SHP77 treated with DMSO at 0.1 percent for 48 hours (cell line): ENCODE measurements around the gene ADAM23.

Experiments used
- DNase-seq: peaks from one replicate; lab custom pipeline; 2025; lab: John Stamatoyannopoulos, UW

ADAM23 gene

GRCh38 chr2:206569470-206569869 is 126.1 kb downstream of the ADAM23 start:
- no peak for DNase-seq

- no peak for DNase-seq
Observed at GRCh38 chr2:206570199-206570598, 126.9 kb downstream of the ADAM23 start.

DNA sequence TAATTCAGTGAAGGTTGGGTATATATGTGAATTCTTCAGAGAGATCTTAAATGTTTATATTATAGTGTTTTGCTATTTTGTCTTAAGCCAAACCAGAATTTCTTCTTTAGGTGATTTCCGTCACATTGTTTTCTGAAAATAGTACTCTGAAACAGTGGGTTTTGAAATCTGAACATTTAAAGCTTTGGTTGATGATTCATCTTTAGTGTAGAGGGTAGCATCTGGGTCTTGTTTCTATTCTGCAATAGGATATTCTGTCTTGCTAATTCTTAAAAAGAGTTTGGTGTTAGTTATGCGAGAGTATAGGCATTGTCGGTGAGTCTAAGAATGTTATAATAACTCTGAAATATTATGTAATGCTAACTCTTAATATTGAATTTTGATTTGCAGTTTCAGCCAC is 129.4 kb downstream of the ADAM23 start:
- no peak for DNase-seq

DNA sequence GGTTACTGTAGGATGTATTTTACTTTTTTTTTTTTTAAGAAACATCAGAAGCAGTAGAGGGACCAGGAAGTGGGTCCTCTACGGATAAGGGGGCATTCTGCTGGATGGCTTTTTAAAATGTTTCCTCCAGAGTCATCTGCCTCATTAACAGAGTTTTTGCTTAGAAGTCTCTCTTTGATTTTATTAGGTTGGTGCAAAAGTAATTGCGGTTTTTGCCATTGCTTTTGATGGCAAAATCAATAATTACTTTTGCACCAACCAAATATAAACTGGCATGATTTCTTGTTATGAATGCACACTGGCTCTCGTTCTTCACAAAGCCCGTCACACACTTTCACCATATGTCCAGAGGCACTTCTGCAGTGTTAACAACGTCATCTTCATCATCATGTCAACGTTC is 130.5 kb downstream of the ADAM23 start:
- DNase-seq = no peak

DNA sequence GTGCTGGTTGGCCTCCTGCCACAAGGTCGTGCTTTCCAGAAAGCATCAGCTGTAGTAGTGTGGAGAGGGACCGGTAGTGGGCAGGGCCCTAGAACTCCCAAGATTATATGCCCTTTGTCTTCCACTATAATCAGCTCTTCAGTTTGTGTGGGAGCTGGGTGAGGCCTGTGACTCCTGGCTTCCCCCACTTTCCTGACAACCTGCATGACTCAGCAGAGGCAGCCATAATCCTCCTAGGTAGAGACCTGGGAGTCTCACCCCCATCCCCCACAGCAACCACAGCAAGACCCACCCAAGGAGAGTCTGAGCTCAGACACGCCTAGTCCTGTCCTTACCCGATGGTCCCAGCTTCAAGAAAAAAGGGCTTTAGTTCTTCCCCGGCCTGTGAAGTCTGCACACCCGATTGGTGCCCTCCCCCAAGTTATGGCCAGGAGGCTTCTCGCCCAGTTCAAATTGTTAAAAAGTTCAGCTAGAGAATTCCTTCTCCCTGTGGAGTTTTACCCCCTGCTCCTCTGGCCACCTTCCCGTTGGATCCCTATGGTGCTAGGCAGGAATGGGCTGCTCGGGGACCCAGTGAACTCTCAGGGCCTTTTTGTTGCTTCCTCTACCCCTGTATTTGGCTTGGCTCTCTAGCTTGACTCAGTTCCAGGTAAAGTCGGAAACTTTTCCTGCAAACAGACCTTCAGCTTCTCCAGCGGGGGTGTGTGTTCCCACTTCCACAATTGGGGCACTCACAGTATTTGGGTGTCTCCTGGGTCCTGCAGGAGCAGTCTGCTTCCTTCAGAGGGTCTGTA is 141.2 kb downstream of the ADAM23 start:
- DNase-seq = no peak

GRCh38 chr2:206585335-206585734 is 142.0 kb downstream of the ADAM23 start:
- no peak for DNase-seq

DNA sequence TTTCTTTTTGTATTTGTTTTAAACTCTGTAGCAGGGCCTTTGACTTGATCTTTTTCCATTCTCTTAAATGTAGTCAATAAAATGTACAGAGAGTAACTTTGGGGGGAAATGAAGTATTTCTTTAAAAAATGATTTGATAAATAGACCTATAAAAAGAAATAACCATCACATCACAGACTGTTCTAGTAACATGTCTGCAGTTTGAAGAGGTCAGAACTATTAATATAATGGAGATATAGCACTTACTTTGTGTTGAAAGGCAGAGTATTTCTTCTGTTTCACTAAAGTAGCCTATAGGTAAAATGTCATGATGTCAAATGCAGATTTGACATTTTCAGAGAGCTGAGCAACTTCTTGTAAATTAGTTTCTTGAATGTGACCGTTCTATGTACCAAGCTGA is 143.3 kb downstream of the ADAM23 start:
- no peak for DNase-seq

DNA sequence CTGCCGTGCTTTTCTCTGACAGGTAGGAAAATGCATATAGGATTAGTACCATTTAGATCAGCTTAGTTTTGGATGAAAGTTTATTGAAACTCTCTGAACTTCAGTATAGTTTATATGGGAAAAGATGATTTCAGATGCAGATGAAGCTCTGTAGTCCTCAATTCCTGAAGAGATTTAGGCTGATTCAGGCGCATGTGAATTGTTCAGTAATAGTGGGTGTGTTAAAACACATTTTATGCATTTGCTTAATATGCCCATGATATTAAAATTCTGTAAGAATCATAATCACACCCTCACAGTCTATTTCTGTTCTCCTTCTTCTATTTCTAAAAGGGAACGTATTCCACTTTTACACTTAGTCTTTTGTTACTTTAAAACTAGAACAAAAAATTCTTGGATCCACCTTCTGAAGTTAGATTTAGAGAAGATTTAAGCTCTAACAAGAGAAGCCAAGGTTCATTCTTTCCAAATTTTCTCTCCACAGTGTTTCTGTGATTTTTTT is 154.4 kb downstream of the ADAM23 start:
- no peak for DNase-seq

DNA sequence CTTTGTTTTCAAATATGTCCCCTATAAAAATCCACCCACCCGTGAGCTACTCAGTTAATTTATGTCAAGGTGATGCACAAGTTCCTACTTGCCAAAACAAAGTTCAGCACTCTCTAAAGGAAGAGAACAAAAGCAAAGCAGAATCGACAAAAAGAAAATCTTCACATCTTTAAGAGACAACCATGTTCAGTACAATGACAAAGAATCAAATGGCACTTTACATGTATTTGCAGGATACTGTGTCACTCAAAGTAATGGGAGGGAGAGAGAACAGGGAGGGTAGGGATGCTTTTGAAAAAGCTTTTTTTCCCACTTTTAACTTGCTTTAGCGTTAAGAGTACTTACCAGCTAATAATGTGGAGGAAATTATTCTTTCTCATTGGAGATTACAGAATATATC is 159.9 kb downstream of the ADAM23 start:
- no peak for DNase-seq

DNA sequence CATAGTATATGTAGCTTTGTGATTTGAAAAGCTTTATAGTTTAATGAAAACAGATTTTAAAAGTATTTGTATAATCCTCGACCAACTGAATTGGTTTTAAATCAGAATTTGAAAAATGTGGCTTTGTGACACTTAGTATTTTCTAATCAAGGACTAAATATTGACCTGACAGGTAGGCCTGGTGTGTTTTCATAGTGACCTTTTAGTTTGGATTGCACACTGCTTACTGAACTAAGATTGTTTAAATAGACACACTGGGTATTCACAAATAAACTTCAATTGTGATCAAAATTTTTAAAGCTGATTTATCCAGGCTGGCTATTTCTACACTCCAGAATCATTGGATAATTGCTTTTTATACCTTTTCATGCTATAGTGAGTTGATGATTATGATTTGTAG is 167.1 kb downstream of the ADAM23 start:
- DNase-seq = no peak

- no peak for DNase-seq
Observed at GRCh38 chr2:206611191-206611590, 167.9 kb downstream of the ADAM23 start.

DNA sequence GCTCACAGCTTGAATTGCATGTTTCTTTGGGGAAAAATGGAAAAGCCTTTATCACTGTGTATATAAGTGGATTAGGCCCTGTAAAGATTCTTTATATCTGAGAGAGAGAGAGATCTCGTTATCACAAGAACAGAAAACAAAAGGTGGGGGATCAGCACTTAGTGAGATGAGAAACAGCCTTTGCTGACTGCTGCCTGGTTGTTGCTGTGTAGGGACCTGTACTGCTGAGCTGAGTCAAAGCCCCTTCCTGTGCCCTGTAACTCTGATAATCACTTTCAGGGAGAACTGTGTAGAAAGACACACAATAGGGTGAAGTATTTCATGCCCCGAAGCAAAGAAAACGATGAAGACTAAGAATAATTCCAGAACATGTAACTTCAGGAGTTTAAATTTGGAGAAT is 168.4 kb downstream of the ADAM23 start:
- no peak for DNase-seq

GRCh38 chr2:206614811-206615210 is 171.5 kb downstream of the ADAM23 start:
- no peak for DNase-seq

DNA sequence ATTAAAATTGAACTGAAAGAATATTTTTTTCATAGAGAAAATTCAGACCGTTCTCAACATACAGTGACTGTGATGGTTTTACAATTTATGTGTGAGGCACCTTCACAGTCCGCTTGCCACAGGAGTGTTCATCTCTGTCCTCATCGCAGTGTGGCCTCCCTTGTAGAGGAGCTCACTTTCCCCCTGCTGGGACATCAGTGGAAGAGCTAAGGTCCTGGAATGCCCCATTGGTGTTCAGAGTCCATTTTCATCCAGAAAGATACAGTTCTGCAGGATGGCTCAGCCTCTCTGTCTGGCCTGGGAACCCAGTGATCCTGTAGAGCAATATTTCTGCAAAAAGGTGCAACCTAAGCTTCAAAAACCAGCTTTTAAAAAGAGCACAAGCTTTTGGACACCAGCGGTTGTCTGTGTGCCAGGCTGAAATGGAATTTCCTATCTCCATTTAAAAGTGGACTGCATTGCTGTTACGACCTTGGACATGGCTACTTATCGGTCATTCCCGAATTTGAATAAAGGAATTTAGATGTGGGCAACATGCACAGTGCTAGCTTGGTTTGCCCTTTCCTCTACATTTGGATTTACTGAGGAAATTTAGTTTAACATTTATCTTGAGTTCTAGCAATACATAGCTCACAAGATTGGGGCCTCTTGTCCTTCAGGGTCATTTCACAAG is 172.2 kb downstream of the ADAM23 start:
- DNase-seq = no peak

DNA sequence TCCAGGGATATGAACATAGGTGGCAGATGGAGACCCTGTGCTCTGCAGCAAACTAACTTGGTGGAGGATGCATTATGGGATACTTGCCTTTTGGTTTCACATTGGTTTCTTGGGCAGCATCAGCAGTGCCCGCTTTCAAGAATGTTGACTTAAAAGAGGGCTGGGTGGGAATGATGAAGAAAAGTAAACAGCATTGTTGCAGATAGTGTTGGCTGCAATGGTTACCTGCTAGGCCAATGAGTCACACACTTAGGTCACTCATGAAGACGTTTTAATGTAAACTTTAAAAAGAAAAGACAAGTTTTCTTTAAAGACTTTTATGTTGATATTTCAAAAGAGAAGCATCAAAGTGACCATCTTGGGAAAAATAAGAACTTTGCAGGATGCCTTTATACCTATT is 172.8 kb downstream of the ADAM23 start:
- no peak for DNase-seq

DNA sequence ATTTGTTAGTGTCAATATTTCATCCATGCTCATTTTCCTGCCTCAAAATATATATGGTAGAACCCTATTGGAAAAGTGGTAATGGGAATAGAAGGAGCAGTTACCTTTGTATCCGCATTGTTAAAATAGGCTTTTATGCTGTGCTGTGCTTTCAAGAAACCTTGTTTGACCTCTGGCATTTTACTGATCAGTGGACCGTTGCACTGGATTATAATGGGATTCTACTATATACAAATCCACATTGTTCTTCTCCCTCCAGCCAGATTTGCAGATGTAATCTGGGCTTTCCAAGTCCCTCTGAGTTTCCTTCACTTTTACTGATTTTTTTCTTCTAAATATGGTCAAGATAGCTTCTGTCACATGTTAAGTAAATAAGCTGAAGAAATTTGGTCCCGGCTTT is 175.7 kb downstream of the ADAM23 start:
- DNase-seq = no peak

DNA sequence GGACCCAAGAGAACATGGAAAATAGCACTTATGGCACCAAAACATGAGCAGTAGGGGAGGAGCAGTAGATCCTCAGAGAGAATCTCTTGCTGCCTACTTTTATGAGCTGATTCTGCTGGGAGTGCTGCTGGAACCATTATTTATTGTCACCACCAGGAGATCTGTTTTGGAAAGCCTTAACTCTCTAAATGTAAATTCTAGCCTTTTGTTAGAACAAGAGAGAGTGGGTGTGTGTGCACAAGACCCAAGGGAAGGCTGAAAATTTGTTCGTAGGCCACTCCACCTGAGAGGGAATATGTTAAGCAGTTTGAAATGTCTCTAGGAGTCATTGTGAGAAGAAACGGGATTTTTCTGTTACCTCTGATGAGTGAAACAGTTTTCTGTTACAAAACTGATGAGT is 182.8 kb downstream of the ADAM23 start:
- DNase-seq = no peak

DNA sequence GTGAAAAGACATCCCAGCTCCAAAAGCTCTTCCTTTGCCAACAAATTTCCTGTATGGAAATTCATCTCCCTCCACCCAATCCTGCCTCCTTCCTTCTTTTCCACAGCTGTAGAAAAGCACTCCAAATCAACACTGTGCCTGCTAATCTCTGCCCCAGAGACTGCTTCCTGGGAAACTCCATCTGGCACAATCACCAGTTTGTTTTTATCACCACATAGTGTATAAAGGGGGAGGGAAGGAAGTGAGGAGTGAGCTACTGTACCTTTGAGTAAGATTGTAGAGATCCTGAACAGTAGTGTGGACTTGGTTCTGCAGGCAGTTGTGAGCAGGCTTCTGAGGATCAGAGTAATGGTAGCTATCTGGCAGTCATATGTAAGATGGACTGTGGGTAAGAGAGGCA is 184.3 kb downstream of the ADAM23 start:
- no peak for DNase-seq

DNA sequence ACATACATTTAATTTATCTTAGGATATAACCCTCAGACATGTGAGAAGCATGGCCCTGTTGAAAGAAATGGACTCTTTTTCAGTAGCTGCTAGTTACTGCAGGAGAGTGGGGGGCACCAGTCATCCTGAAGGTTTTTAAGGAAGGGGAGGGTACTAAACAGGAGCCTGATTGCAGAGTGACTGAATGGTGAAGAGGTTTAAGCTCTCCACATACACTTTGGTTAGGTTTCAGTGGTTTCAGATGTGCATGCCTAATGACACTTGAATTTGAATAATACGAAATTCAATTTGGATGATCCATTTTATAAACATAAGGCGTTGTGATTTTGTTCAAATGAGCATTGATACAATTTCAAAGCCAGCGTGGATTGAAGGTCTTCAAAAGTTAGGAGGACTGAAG is 188.0 kb downstream of the ADAM23 start:
- no peak for DNase-seq

GRCh38 chr2:206635015-206635414 is 191.7 kb downstream of the ADAM23 start:
- no peak for DNase-seq

- DNase-seq = no peak
Observed at GRCh38 chr2:206639636-206640035, 196.3 kb downstream of the ADAM23 start.

DNA sequence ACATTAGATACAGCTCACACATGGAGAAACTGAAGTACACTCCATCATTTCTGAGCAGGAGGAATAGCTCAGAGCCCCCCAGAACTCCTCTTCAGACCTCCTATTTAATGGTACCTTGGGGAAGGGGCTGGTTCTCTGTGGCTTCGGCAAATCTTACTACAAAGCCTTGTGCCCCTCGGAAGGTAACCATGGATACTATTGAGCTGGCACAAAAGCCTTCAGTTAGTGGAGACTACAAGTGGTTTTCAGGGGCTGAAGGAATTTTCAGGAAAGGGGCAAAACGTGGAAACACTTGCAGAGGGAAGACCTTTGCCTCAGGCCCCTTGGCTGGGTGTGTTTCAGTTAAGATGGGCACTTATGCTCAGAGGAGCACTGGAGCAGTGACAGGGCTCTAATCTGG is 197.9 kb downstream of the ADAM23 start:
- no peak for DNase-seq
